ENCODE measurements around the gene SHH.
A peak's percentile ranks its signal among the peaks of the same experiment; 100 is the strongest.
"Not testable (repeated sequence)": the region's sequence is repeated elsewhere in the genome, so short reads cannot be mapped to it uniquely, and the experiment has no call there.

The SHH gene

DNA sequence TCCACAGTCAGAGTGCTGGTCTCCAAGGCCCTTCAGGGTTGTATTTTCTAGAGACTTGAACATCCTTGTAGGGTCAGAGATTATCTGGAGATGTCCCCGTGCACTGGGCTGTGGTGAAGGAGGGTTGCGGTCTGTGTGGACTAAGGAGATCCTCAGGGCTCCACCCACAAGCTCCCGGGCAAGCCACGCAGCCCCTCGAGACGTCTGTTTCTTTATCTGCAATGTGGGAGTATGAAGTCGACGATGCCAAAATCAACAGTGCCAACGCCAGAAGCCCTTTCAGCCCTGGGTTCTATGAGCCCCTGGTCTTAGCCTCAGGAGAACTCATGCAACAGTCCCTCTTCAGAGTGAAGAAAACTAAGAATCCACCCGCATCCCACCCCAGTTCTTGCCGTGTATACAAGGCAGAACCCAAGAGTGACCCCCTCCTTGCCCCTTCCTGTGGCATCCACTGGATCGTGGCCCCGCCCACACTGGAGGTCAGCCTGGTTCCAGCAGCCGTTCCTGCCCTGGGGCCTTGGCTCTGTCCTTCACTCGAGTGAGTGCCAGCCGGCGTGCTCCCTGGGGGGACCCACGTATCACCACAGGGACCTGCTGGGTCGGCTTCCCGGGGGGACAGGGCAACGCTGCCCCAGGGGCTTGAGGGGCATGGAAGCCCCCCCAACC, 6.0 kb upstream of the SHH start:
- Histone ChIP-seq H3K36me3 (ENCODE audit: insufficient read depth, insufficient read length, low read length) (no peaks in the 10 kb centered on the region), H3K27me3 (ENCODE audit: insufficient read depth, insufficient read length) (peaks cover 19% of the 10 kb centered on the region), H3K4me1 (ENCODE audit: insufficient read depth, insufficient read length) (peaks cover 3% of the 10 kb centered on the region), H3K9me3 (ENCODE audit: insufficient read depth, low read length) (peaks cover 11% of the 10 kb centered on the region; the same call in 1 of the 2 replicates), H3K9ac (ENCODE audit: insufficient read length, low read depth) (no peak overlapping the region), H3K4me3 (ENCODE audit: insufficient read length, low read depth) (no peak overlapping the region)
- no peak for DNase-seq (ENCODE audit: low read depth, low spot score)
- TF ChIP-seq YY1 (IDR thresholded peaks at IDR 0.05; ENCODE audit: insufficient read depth, insufficient read length) (no peak), ZNF274 (IDR thresholded peaks at IDR 0.05; ENCODE audit: low read depth, low read length) (no peak), SUZ12 (IDR thresholded peaks at IDR 0.05; ENCODE audit: extremely low read depth, insufficient read depth, insufficient read length) (no peak)

DNA sequence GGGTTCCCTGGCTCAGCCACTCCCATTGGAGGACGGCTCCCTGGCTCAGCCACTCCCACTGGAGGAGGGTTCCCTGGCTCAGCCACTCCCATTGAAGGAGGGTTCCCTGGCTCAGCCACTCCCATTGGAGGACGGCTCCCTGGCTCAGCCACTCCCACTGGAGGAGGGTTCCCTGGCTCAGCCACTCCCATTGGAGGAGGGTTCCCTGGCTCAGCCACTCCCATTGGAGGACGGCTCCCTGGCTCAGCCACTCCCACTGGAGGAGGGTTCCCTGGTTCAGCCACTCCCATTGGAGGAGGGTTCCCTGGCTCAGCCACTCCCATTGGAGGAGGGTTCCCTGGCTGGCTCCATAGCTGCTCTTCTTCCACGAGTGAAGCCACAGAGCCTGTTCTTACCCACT, 5.3 kb upstream of the SHH start:
- not testable (repeated sequence) for H3K9ac ChIP-seq (ENCODE audit: insufficient read length, low read depth); H3K4me1 ChIP-seq (ENCODE audit: insufficient read depth, insufficient read length); H3K36me3 ChIP-seq (ENCODE audit: insufficient read depth, insufficient read length, low read length); H3K4me3 ChIP-seq (ENCODE audit: insufficient read length, low read depth); DNase-seq (ENCODE audit: low read depth, low spot score)
- Histone ChIP-seq H3K27me3 (ENCODE audit: insufficient read depth, insufficient read length) (peaks cover 27% of the 10 kb centered on the region), H3K9me3 (ENCODE audit: insufficient read depth, low read length) (peaks cover 11% of the 10 kb centered on the region; the same call in 1 of the 2 replicates)

DNA sequence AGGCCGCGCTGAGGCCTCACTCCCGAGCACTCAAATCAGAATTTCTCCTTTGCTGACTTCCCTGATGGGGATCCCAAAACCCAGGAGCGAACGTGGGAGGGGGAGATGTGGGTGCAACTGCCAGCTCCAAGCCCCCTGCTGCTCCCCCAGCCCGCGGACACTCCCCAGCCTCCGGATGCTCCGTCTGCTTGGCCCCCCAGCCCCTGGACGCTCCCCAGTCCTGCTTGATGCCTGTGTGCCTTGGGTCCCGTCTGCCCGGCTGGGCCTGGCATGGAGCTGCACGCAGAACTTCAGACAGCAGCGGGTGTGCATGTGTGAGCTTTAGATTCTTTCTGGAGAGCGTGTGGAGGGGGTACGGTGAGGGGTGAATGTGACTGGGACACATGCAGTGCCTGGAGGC, 4.7 kb upstream of the SHH start:
- Histone ChIP-seq H3K9me3 (ENCODE audit: insufficient read depth, low read length) (peaks cover 11% of the 10 kb centered on the region; the same call in 1 of the 2 replicates), H3K9ac (ENCODE audit: insufficient read length, low read depth) (no peak overlapping the region), H3K4me3 (ENCODE audit: insufficient read length, low read depth) (no peak overlapping the region), H3K4me1 (ENCODE audit: insufficient read depth, insufficient read length) (peaks cover 3% of the 10 kb centered on the region), H3K36me3 (ENCODE audit: insufficient read depth, insufficient read length, low read length) (no peaks in the 10 kb centered on the region), H3K27me3 (ENCODE audit: insufficient read depth, insufficient read length) (peaks cover 32% of the 10 kb centered on the region)
- TF ChIP-seq ZNF274 (IDR thresholded peaks at IDR 0.05; ENCODE audit: low read depth, low read length), result no peak
- DNase-seq (ENCODE audit: low read depth, low spot score), result no peak

DNA sequence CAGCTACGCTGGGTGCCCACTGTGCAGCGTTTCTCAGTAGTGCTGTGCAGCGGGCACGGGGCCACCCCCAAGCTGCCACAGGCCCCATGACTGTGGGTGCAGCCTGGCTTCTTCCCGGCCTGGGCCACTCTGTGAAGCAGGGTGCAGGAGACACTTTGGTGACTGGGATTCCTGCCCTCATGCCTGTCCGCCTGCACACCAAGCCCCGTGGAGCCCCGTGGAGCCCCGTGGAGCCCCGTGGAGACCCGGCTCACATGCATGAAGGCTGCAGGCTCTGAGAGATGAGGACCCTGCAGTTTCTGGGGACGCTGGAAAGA, 3.9 kb upstream of the SHH start:
- no peak overlapping the region for H3K9ac ChIP-seq (ENCODE audit: insufficient read length, low read depth)
- H3K9me3 ChIP-seq (ENCODE audit: insufficient read depth, low read length), result peaks cover 11% of the 10 kb centered on the region; the same call in 1 of the 2 replicates
- no peaks in the 10 kb centered on the region for H3K36me3 ChIP-seq (ENCODE audit: insufficient read depth, insufficient read length, low read length)
- peaks cover 3% of the 10 kb centered on the region for H3K4me1 ChIP-seq (ENCODE audit: insufficient read depth, insufficient read length)
- peaks cover 41% of the 10 kb centered on the region for H3K27me3 ChIP-seq (ENCODE audit: insufficient read depth, insufficient read length)
- TF ChIP-seq SUZ12 (IDR thresholded peaks at IDR 0.05; ENCODE audit: extremely low read depth, insufficient read depth, insufficient read length), result no peak
- no peak for TF ChIP-seq YY1 (IDR thresholded peaks at IDR 0.05; ENCODE audit: insufficient read depth, insufficient read length)
- no peak overlapping the region for H3K4me3 ChIP-seq (ENCODE audit: insufficient read length, low read depth)
- no peak for DNase-seq (ENCODE audit: low read depth, low spot score)

DNA sequence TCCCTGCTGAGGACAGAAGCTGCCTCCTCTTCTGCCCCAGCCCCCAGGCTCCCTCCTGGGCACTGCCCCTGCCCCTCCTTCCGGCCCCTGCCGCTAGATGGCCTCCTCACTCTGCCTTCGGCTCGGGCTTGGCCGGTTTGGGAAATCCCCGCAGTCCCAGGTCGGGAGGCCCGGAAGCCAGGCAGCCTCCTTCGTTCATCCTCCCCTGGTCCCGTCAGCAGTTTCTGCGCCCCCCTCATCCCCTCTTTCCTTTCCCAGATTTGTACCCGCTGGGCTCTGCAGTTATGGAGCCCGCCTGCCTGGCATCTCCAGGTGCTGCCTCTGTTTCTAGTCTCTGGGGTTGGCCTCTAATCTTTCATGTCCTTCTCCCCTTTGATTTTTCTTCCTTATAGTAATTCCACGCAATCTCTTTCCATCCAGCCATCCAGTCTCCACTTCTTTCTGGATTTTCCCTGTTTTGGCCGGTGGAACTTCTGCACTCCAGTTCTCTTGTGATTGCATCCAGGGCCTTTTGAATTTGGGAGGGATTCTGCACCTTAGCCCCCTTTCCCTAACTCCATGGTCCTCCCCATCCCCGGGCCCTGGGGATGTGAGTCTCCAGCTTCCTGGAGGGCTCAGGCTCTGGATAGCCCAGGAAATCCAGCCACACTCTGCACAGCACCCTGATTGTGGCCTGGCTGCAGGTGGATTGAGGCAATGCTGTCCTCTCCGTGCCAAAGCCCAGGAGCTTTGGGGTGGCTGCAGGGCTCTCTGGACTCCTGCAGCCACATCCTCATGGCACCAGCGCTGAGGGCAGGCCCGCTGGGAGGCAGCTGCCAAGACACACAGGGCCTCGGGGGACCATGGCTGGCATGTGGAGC, 3.3 kb upstream of the SHH start:
- H3K27me3 ChIP-seq (ENCODE audit: insufficient read depth, insufficient read length), result peaks cover 46% of the 10 kb centered on the region
- H3K36me3 ChIP-seq (ENCODE audit: insufficient read depth, insufficient read length, low read length), result no peaks in the 10 kb centered on the region
- DNase-seq (ENCODE audit: low read depth, low spot score), result no peak
- no peak for TF ChIP-seq ZNF274 (IDR thresholded peaks at IDR 0.05; ENCODE audit: low read depth, low read length)
- TF ChIP-seq SUZ12 (IDR thresholded peaks at IDR 0.05; ENCODE audit: extremely low read depth, insufficient read depth, insufficient read length), result no peak
- no peak for TF ChIP-seq YY1 (IDR thresholded peaks at IDR 0.05; ENCODE audit: insufficient read depth, insufficient read length)
- H3K4me1 ChIP-seq (ENCODE audit: insufficient read depth, insufficient read length), result peaks cover 3% of the 10 kb centered on the region
- H3K9ac ChIP-seq (ENCODE audit: insufficient read length, low read depth), result peak overlapping the region; percentile 42
- no peak overlapping the region for H3K4me3 ChIP-seq (ENCODE audit: insufficient read length, low read depth)
- peaks cover 11% of the 10 kb centered on the region; the same call in 1 of the 2 replicates for H3K9me3 ChIP-seq (ENCODE audit: insufficient read depth, low read length)

DNA sequence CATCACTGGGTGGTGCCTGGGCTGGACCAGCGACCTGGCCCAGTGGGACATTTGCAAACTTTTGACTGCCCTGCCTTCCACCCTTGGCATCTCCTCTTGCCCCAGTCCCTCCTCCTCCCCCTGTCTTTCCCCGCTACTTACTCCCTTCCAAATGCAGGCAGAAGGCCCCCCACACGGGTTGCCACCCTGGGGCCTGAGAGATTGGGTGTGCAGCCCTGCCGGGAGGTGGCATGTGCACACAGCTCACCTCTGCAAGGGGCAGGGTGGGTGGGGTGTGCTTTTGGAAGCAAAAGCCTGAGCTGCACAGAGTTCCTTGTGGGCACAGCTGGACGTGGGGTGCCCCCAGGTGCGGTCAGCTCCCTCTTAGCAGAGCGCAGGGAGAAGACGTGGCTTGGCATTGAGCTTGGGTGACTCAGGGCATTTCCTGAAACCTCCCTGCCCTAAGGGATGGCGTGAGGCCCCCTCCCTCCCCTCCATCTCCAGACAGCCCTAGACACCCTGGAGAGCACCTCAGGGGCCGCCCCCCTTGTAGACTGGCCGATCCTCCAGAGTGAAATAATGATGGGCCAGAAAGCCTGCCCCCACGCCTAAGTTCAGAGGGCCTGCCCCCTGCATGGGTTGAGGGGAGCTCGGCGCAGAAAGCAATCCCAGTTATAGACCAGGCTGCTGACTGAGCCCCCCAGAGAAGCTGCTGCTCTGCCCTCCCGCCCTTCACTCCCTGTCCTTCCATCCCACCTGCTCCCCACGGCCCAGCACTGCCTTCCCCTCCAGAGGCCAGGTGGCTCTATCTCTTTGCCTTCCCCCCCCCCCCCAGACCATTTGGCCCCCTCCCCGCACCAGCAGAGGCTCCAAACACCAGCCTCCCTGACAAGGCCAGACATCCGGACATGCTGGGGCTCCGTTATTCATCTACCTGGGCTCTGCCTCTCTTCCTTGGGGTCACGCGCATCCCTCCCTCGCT, 2.3 kb upstream of the SHH start:
- Histone ChIP-seq H3K36me3 (ENCODE audit: insufficient read depth, insufficient read length, low read length) (no peaks in the 10 kb centered on the region), H3K4me3 (ENCODE audit: insufficient read length, low read depth) (no peak overlapping the region), H3K9ac (ENCODE audit: insufficient read length, low read depth) (no peak overlapping the region), H3K9me3 (ENCODE audit: insufficient read depth, low read length) (peaks cover 11% of the 10 kb centered on the region; the same call in 1 of the 2 replicates), H3K4me1 (ENCODE audit: insufficient read depth, insufficient read length) (no peaks in the 10 kb centered on the region), H3K27me3 (ENCODE audit: insufficient read depth, insufficient read length) (peaks cover 56% of the 10 kb centered on the region)
- TF ChIP-seq YY1 (IDR thresholded peaks at IDR 0.05; ENCODE audit: insufficient read depth, insufficient read length) (no peak), SUZ12 (IDR thresholded peaks at IDR 0.05; ENCODE audit: extremely low read depth, insufficient read depth, insufficient read length) (no peak), ZNF274 (IDR thresholded peaks at IDR 0.05; ENCODE audit: low read depth, low read length) (no peak)
- no peak for DNase-seq (ENCODE audit: low read depth, low spot score)
